OCI-LY1 (cell line): Measurements from ENCODE around the gene AVPR2.

ENCODE experiments used
- H2AFZ ChIP-seq: fragments of 200-600 bp; sonication (generic), shearing (Covaris generic); 2 replicates; pipeline ENCODE4 v1.6.0; 2014; ENCODE audit warnings: antibody characterized with exemption, mild to moderate bottlenecking, low read length
- H3F3A ChIP-seq: fragments of 200-600 bp; sonication (generic), shearing (Covaris generic); 2 replicates; pipeline ENCODE4 v1.6.0; 2014; ENCODE audit warnings: mild to moderate bottlenecking, antibody characterized with exemption, low read length, moderate library complexity; ENCODE audit not compliant: insufficient read depth
- H3K27ac ChIP-seq: fragments of 200-600 bp; sonication (generic); 2 replicates; pipeline ENCODE4 v1.5.1; 2014; ENCODE audit warnings: low read length, mixed run types, mild to moderate bottlenecking, low read depth; ENCODE audit not compliant: poor library complexity, severe bottlenecking
- H3K27me3 ChIP-seq: fragments of 200-600 bp; sonication (generic); 2 replicates; pipeline ENCODE4 v1.6.0; 2014; ENCODE audit warnings: antibody characterized with exemption, mild to moderate bottlenecking, low read length, moderate library complexity; ENCODE audit not compliant: insufficient read depth
- H3K36me3 ChIP-seq: fragments of 200-600 bp; sonication (generic); 2 replicates; pipeline ENCODE4 v1.6.1; 2014; ENCODE audit warnings: mild to moderate bottlenecking, antibody characterized with exemption, low read length, moderate library complexity, mixed read lengths; ENCODE audit not compliant: insufficient read depth
- H3K4me1 ChIP-seq: fragments of 200-600 bp; sonication (generic); 2 replicates; pipeline ENCODE4 v1.5.1; 2014; ENCODE audit warnings: mild to moderate bottlenecking, low read length, moderate library complexity; ENCODE audit not compliant: insufficient read depth, severe bottlenecking
- H3K4me2 ChIP-seq: fragments of 200-600 bp; sonication (generic), shearing (Covaris generic); 2 replicates; pipeline ENCODE4 v1.6.1; 2014; ENCODE audit warnings: low read length
- H3K4me3 ChIP-seq: fragments of 200-600 bp; sonication (generic); 2 replicates; pipeline ENCODE4 v1.5.1; 2014; ENCODE audit warnings: low read length, low read depth, mild to moderate bottlenecking, mixed read lengths; ENCODE audit not compliant: poor library complexity, severe bottlenecking
- H3K79me2 ChIP-seq: fragments of 200-600 bp; shearing (Covaris generic); 2 replicates; pipeline ENCODE4 v1.6.1; 2016; ENCODE audit warnings: mixed run types, low read length, mixed read lengths; ENCODE audit not compliant: insufficient read depth
- H3K9ac ChIP-seq: fragments of 200-600 bp; sonication (generic), shearing (Covaris generic); 2 replicates; pipeline ENCODE4 v1.6.1; 2014; ENCODE audit warnings: mild to moderate bottlenecking, low read length, mixed read lengths
- H3K9me2 ChIP-seq: fragments of 200-600 bp; sonication (generic), shearing (Covaris generic); 2 replicates; pipeline ENCODE4 v1.6.1; 2014; ENCODE audit warnings: low read depth, mild to moderate bottlenecking, low read length, mixed read lengths
- H3K9me3 ChIP-seq: fragments of 200-600 bp; shearing (Covaris generic); 2 replicates; pipeline ENCODE4 v1.6.1; 2014; ENCODE audit warnings: low read length, mixed read lengths
- H4K20me1 ChIP-seq: fragments of 200-600 bp; sonication (generic), shearing (Covaris generic); 2 replicates; pipeline ENCODE4 v1.6.0; 2016; ENCODE audit warnings: mild to moderate bottlenecking, low read length; ENCODE audit not compliant: insufficient read depth
- CTCF ChIP-seq: fragments of 200-600 bp; sonication (generic), shearing (Covaris generic); IDR thresholded peaks from 2 replicates; pipeline ENCODE4 v1.5.1; 2017; ENCODE audit warnings: mild to moderate bottlenecking, antibody characterized with exemption, low read length, moderate library complexity, mixed read lengths
- EZH2 ChIP-seq: fragments of 200-600 bp; sonication (generic), shearing (Covaris generic); IDR thresholded peaks from 2 replicates; pipeline ENCODE4 v1.8.0; 2017; ENCODE audit warnings: borderline replicate concordance, mixed run types, mild to moderate bottlenecking, antibody characterized with exemption, low read length, moderate library complexity, mixed read lengths

Gene AVPR2

GRCh38 chrX:153881281-153881680, 23.2 kb upstream of the AVPR2 start:
- no peak for TF ChIP-seq EZH2
- no peak for TF ChIP-seq CTCF
- H3K4me2 ChIP-seq = no peak overlapping the region
- no peaks in the 10 kb centered on the region for H3K36me3 ChIP-seq
- no peak overlapping the region for H3K9ac ChIP-seq
- H3K27ac ChIP-seq = no peak overlapping the region
- no peaks in the 10 kb centered on the region for H4K20me1 ChIP-seq
- H3K27me3 ChIP-seq = no peaks in the 10 kb centered on the region
- no peak overlapping the region for H2AFZ ChIP-seq
- H3K79me2 ChIP-seq = no peaks in the 10 kb centered on the region
- no peaks in the 10 kb centered on the region for H3K9me3 ChIP-seq
- no peaks in the 10 kb centered on the region for H3K4me1 ChIP-seq
- H3K9me2 ChIP-seq = no peaks in the 10 kb centered on the region
- no peaks in the 10 kb centered on the region for H3F3A ChIP-seq
- no peak overlapping the region for H3K4me3 ChIP-seq

- Histone ChIP-seq H2AFZ (no peak overlapping the region), H3K4me3 (no peak overlapping the region), H3K9ac (no peak overlapping the region), H3K27ac (no peak overlapping the region), H3K79me2 (no peaks in the 10 kb centered on the region), H3F3A (no peaks in the 10 kb centered on the region), H3K4me1 (no peaks in the 10 kb centered on the region), H3K9me3 (no peaks in the 10 kb centered on the region), H3K36me3 (no peaks in the 10 kb centered on the region), H3K27me3 (no peaks in the 10 kb centered on the region), H3K4me2 (no peak overlapping the region), H4K20me1 (no peaks in the 10 kb centered on the region), H3K9me2 (no peaks in the 10 kb centered on the region)
- no peak for TF ChIP-seq CTCF
- TF ChIP-seq EZH2 = no peak
Observed at GRCh38 chrX:153882086-153882498, 22.4 kb upstream of the AVPR2 start.

- H3K4me1 ChIP-seq = no peaks in the 10 kb centered on the region
- H3K27ac ChIP-seq = no peak overlapping the region
- H3K79me2 ChIP-seq = no peaks in the 10 kb centered on the region
- H2AFZ ChIP-seq = no peak overlapping the region
- no peaks in the 10 kb centered on the region for H3K9me3 ChIP-seq
- H3K27me3 ChIP-seq = no peaks in the 10 kb centered on the region
- no peaks in the 10 kb centered on the region for H3F3A ChIP-seq
- no peaks in the 10 kb centered on the region for H3K36me3 ChIP-seq
- H3K9ac ChIP-seq = no peak overlapping the region
- TF ChIP-seq EZH2 (no peak), CTCF (no peak)
- H3K4me3 ChIP-seq = no peak overlapping the region
- H4K20me1 ChIP-seq = no peaks in the 10 kb centered on the region
- no peak overlapping the region for H3K4me2 ChIP-seq
- H3K9me2 ChIP-seq = no peaks in the 10 kb centered on the region
Observed at GRCh38 chrX:153882557-153882956, 21.9 kb upstream of the AVPR2 start.
